ENCODE data around the gene RAVER1. TPM values are rescaled to one million over a fixed set of nuclear protein-coding genes. Genes with fewer than 3 reads are reported as not detected.

The RAVER1 gene
- total RNA-seq, 1 donor from 2014 or later = 6.2 TPM

- DNase-seq (ENCODE audit: low read depth in 2 of 2) = no peak
Observed at GRCh38 chr19:10317857-10318462, 15.4 kb downstream of the RAVER1 start.

GRCh38 chr19:10317045-10317856, 16.1 kb downstream of the RAVER1 start:
- DNase-seq (ENCODE audit: low read depth in 2 of 2) = no peak

GRCh38 chr19:10316229-10317044, 16.9 kb downstream of the RAVER1 start:
- no peak for DNase-seq (ENCODE audit: low read depth in 2 of 2)

- DNase-seq (ENCODE audit: low read depth in 2 of 2) = peak; percentile 76 to 90
Observed at GRCh38 chr19:10315335-10316214, 17.8 kb downstream of the RAVER1 start, which contains the start of gene FDX2. FDX2 (minus strand) TSS chr19:10316015; CDS start chr19:10315996, 19 bp downstream.

- no peak for DNase-seq (ENCODE audit: low read depth in 2 of 2)
Observed at GRCh38 chr19:10309423-10309822, 23.9 kb downstream of the RAVER1 start, which contains the start of gene ZGLP1. ZGLP1 (minus strand) TSS chr19:10309815.

- DNase-seq (ENCODE audit: low read depth in 2 of 2) = no peak
Observed at GRCh38 chr19:10306327-10306726, 27.0 kb downstream of the RAVER1 start.

GRCh38 chr19:10305139-10305806, 28.1 kb downstream of the RAVER1 start:
- DNase-seq (ENCODE audit: low read depth in 2 of 2) = peak in 1 of 2 donors; percentile 45

- DNase-seq (ENCODE audit: low read depth in 2 of 2) = no peak
Observed at GRCh38 chr19:10299545-10300458, 33.5 kb downstream of the RAVER1 start.

- no peak for DNase-seq (ENCODE audit: low read depth in 2 of 2)
Observed at GRCh38 chr19:10295847-10296591, 37.3 kb downstream of the RAVER1 start.

- DNase-seq (ENCODE audit: low read depth in 2 of 2) = peak in 1 of 2 donors; percentile 63
Observed at GRCh38 chr19:10295305-10295846, 38.0 kb downstream of the RAVER1 start.

- peak in 1 of 2 donors; percentile 32 for DNase-seq (ENCODE audit: low read depth in 2 of 2)
Observed at GRCh38 chr19:10294368-10294697, 39.0 kb downstream of the RAVER1 start.

- no peak for DNase-seq (ENCODE audit: low read depth in 2 of 2)
Observed at GRCh38 chr19:10293637-10294367, 39.5 kb downstream of the RAVER1 start.

GRCh38 chr19:10292789-10293636, 40.3 kb downstream of the RAVER1 start:
- no peak for DNase-seq (ENCODE audit: low read depth in 2 of 2)

- peak; percentile 50 to 58 for DNase-seq (ENCODE audit: low read depth in 2 of 2)
Observed at GRCh38 chr19:10292206-10292788, 41.0 kb downstream of the RAVER1 start.

- DNase-seq (ENCODE audit: low read depth in 2 of 2) = no peak
Observed at GRCh38 chr19:10291554-10292205, 41.6 kb downstream of the RAVER1 start.

Measured in lung microvascular endothelial cell (primary cell).